HG03354 (cell line): ENCODE measurements around the gene CMTM3.
"Not testable (repeated sequence)": the region's sequence is repeated elsewhere in the genome, so short reads cannot be mapped to it uniquely, and the experiment has no call there.

Experiments used
- ATAC-seq: cut with Tn5 transposase; IDR thresholded peaks from one replicate; pipeline ENCODE4 v1.9.1; 2021; ENCODE audit warnings: mild to moderate bottlenecking; ENCODE audit not compliant: unreplicated experiment, poor library complexity, severe bottlenecking

CMTM3 gene

DNA sequence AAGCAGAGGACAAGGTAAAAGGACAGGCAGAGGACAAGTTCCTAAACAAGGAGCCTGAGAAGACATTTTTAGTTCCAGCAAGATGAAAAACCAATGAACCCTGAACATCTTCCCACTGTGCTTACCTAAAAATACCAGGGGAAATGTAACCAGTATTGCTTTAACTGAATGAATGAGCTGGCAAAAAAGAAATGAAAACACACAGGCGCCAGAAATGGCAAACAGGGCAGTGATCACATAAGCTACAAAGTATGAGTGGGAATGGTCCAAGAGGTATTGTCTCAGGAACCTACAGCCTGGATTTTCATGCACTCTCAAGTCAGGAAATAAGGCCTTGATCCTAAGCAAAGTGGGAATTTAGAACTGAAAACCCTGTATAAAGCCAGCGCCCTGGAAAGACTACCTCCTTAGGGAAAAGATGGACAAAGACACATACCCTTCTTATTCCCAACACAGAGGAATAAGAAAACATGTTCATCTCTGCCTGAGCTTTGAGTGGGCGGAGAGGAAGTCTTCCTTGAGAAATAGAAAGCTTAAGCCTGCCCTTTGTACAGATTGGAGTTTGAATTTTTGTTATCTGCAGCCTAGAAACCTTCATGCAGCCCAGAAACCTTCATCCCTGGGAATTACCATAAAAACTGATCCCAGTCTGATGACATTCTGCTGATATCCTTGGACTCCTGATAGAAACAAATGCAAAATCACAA lies 23.1 kb upstream of the CMTM3 start:
- ATAC-seq, result no peak

DNA sequence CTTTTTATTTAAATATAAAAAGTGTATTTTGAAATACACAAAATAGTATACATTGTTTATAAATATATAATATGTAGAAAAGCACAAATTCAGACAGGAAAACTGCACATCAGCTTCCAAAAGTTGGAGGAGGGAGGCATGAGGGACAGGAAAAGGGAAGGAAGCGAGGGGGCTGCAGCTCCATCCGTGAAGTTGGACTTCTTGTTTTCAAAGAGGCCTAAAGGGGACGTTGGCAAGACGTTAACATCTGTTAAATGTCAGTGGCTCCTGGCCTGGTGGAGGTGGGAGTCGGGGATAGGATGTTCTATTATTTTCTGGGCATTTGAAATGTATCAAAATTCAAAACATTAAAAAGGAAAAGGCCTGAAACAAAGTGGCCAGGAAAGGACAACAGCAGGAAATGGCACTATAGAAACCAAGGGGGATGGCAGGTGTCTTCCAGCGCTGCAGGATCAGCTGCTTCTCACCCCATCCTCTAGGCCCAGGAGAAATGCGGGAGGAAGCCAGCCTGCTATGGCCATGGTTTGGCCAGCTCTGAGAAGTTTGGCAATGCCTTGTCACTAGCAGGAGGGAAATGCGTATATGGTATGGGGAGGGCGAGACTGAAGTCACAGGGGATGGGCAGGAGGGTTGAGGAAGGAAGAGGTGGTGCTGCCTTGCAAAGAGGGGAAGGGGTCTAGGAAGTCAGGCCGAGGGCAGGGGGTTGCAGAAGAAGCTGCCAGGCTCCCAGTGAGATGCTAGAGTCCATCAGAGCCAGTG lies 18.8 kb upstream of the CMTM3 start:
- no peak for ATAC-seq

- no peak for ATAC-seq
These were observed 16.5 kb upstream of the CMTM3 start for GRCh38 chr16:66587881-66588600.

DNA sequence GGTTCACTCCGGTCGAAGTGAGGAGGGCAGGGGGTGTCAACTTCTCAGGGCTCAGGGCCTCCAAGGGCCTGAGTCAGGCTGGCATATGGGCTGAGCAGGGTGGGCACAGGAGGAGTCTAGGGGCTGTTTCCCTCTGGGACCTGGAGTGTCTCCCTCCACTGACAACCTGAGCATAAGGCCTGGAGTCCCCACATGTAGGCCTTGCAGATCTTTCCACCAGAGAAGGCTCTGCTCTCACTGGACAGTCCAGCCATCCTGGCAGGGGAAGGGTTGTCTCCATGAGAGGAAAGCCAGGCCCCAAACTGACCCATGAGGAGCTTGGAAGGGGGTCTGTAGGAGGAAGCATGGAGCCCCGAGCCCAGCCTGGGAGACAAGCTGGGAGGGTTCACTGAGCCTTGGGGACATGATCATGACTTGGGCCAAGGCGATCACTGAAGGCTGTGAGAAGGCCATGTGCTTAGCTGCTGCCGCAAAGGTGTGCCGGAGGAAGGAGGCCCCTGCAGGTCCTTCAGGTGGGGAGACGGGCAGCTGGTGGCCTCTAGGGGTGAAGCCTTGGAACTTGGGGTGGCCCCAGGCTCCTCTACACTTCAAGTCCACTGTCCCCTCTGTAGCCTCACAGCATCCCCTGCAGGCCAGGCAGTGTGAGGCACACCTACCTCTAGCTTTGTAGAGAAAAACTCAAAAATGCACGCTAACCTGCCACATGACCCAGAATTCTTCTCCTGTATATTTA lies 15.4 kb upstream of the CMTM3 start:
- peak; percentile 69 for ATAC-seq

DNA sequence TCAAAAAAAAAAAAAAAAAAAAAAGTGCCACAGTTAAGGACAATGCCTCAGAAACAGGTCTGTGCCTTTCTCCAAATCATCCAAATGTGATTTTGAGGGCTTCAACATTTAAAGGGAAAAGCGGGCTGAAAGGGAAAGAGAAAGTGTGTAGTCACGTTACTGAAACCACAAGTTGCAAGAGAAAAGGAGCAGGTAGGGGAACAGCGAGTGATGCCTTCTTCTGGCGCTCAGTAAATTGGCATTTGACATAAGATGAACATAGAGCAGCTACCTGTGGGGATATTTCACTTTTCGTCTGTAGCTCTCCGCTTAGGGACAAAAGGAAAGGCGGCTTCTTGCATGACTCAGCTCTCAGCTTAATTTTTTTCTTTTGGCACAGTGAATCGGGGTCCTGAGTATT lies 14.2 kb upstream of the CMTM3 start:
- no peak for ATAC-seq

DNA sequence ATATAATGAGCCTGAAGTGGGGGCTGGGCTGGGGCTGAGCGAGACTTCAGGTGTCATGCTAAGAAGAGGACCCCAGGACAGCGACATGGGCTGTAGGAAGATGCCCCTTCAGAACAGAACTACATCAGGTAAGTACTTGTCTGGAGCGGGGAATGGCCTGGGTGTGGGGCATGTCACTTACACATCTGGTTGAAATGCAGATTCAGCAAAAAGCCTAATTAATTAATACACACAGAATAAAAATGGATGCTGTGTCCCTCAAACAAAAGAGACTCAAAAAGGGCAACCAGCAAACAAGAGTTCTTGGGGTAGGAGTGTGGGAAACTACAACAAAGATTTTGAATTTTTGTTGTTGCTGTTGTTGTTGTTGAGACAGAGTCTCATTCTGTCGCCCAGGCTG lies 13.5 kb upstream of the CMTM3 start:
- no peak for ATAC-seq

DNA sequence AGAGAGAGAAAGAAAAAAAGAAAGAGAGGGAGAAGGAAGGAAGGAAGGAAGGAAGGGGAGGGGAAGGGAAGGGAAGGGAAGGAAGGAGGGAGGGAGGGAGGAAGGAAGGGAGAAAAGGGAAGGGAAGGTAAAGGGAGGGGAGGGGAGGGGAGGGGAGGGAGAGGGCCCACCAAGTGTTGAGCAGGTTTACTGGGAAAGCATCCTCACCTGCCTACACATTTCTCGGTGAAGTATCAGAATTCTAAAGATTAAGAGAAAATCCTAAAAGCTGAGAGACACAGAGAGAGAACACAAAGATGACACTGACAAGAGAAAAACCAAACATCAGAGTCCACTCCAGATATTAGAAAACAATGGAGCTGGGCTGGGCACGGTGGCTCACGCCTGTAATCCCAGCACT lies 12.3 kb upstream of the CMTM3 start:
- ATAC-seq, result no peak

GRCh38 chr16:66592814-66593213 lies 11.7 kb upstream of the CMTM3 start:
- no peak for ATAC-seq

DNA sequence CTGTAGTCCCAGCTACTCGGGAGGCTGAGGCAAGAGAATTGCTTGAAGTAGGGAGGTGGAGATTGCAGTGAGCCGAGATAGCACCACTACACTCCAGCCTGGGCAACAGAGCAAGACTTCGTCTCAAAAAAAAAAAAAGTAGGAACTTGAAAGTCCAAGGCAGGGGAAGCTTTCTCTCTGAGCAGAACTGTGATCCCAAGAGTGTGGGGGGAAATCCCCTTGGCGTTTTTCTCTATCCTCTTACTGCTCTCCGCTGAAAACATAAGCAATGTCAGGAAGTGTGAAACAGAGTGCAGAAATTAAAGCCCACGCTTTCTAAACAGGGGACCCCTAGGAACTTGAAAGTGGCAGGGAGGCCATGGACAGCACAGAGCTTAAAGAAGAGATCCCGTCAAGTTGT lies 9.8 kb upstream of the CMTM3 start:
- ATAC-seq, result no peak

DNA sequence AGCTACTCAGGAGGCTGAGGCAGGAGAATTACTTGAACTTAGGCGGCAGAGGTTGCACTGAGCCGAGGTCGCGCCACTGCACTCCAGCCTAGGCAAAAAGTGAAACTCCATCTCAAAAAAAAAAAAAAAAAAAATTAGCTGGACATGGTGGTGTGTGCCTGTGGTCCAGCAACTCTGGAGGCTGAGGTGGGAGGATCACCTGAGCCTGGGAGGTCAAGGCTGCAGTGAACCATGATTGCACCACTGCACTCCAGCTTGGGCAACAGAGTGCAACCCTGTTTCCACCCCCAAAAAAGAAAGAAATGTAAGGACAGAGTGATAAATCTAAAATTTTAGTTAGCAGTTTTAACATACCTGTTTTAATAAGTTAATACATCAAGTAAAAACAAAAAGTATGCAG lies 7.9 kb upstream of the CMTM3 start:
- not testable (repeated sequence) for ATAC-seq

DNA sequence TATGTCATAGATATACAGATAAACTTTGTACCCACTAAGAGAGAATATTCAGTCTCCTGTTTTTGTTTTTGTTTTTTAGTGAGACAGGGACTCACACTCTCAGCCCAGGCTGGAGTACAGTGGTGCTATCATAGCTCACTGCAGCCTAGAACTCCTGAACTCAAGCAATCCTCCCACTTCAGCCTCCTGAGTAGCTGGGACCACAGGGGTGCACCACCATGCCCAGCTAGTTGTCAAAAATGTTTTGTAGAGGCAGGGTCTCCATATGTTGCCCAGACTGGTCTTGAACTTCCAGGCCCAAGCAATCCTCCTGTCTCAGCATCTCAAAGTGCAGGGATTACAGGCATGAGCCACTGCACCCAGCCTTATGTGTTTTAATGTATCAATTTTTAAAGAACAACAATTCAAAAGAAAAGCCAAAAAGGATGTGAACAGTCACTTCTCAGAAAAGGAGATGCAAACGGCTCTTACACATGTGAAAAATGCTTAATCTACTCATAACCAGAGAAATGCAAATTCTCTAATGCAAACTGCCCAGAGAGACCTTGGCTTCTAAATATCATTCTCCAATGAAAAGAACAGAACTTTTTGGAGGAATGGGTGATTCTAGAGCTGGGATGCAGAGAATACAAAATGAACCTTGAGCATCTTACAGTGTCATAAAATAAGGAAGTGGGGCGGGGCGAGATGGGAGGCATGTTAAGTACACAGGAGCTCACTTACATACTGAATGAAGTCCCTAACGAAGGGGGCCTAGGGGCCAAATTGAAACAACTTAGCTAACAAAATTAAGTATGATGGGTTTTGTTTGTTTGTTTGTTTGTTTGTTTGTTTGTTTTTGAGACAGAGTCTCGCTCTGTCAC lies 7.3 kb upstream of the CMTM3 start:
- ATAC-seq, result no peak

GRCh38 chr16:66598111-66598510 lies 6.4 kb upstream of the CMTM3 start:
- ATAC-seq, result no peak

GRCh38 chr16:66599726-66600125 lies 4.8 kb upstream of the CMTM3 start:
- no peak for ATAC-seq

DNA sequence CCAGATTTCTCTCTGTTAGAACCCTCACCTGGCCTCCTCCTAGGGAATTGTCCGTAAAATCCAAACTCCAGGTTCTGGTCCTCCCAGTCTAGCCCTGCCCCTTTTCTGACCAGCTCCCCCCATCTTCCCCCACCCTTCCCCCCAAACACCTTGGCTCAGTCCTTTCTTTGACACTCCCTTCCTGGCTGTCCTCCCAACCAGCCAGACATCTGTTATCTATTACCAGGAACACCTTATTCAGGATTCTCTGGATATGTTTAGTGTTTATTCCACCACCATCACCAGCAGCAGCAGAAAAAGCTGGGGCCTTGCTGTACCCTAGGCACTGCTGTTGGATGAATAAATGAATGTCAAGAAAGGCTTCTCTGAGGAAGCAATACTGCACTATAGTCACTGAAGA lies 4.0 kb upstream of the CMTM3 start:
- no peak for ATAC-seq

- ATAC-seq, result no peak
These were observed 3.0 kb upstream of the CMTM3 start for GRCh38 chr16:66601471-66601870.

DNA sequence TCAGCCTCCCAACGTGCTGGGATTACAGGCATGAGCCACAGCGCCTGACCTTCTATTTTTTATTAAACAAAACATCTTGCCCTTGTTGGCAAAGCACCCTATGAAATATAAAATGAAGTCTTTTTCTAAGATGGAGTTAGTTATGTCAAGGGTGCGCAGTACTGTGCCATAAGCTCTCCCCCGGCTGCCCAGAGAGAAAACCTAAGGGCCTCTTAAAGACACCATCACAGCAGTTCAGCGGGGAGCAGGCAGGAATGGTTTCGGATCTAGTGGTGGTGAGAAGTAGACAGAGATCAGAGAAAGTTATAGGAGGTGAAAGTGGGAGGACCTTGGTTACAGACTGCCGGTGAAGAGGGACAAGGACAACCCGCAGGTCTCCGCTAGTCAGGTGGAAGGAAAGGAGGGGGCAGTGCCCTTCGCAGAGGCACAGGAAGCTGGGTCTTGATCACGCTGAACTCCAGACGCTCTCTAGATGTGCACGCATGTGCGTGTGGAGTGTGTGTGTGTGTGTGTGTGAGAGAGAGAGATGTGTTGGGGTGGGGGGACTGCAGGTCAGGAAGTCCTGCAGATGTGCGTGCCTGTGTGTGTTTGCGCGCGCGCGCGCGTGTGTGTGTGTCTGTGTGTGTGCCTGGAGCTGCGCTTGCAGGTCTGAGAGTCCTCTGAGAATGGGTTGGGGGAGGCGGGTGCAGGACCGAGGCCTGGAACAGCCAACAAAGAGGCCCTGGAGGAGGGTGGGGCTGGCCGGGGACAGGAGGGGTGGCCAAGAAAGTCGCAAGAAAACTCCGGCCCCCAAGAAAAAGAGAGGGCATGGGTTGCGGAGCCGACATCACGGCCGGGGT lies 748 bp upstream of the CMTM3 start:
- no peak for ATAC-seq

- ATAC-seq, result peak; percentile 6
These were observed 874 bp downstream of the CMTM3 start for GRCh38 chr16:66605177-66605978.
